Measurements from ENCODE around the gene ADAM8.

ADAM8 gene

GRCh38 chr10:133251388-133252222 lies 25.1 kb downstream of the ADAM8 start:
- DNase-seq (ENCODE audit: low read depth in 1 of 2, low spot score in 1 of 2): no peak

- DNase-seq (ENCODE audit: low read depth in 1 of 2, low spot score in 1 of 2): no peak
Observed at GRCh38 chr10:133249975-133250754, 26.5 kb downstream of the ADAM8 start.

- no peak for DNase-seq (ENCODE audit: low read depth in 1 of 2, low spot score in 1 of 2)
Observed at GRCh38 chr10:133249094-133249780, 27.4 kb downstream of the ADAM8 start.

GRCh38 chr10:133248334-133248715 lies 28.3 kb downstream of the ADAM8 start:
- DNase-seq (ENCODE audit: low read depth in 1 of 2, low spot score in 1 of 2): no peak

GRCh38 chr10:133247681-133248333 lies 28.9 kb downstream of the ADAM8 start:
- no peak for DNase-seq (ENCODE audit: low read depth in 1 of 2, low spot score in 1 of 2)

- no peak for DNase-seq (ENCODE audit: low read depth in 1 of 2, low spot score in 1 of 2)
Observed at GRCh38 chr10:133246236-133246626, 30.4 kb downstream of the ADAM8 start.

GRCh38 chr10:133245439-133246235 lies 31.0 kb downstream of the ADAM8 start:
- DNase-seq (ENCODE audit: low read depth in 1 of 2, low spot score in 1 of 2): no peak

GRCh38 chr10:133243593-133243992 lies 33.1 kb downstream of the ADAM8 start:
- no peak for DNase-seq (ENCODE audit: low read depth in 1 of 2, low spot score in 1 of 2)

- DNase-seq (ENCODE audit: low read depth in 1 of 2, low spot score in 1 of 2): no peak
Observed at GRCh38 chr10:133242611-133243356, 33.9 kb downstream of the ADAM8 start.

GRCh38 chr10:133241501-133242205 lies 35.0 kb downstream of the ADAM8 start:
- DNase-seq (ENCODE audit: low read depth in 1 of 2, low spot score in 1 of 2): no peak

- DNase-seq (ENCODE audit: low read depth in 1 of 2, low spot score in 1 of 2): no peak
Observed at GRCh38 chr10:133239990-133240389, 36.7 kb downstream of the ADAM8 start.

- DNase-seq (ENCODE audit: low read depth in 1 of 2, low spot score in 1 of 2): no peak
Observed at GRCh38 chr10:133238466-133238804, 38.2 kb downstream of the ADAM8 start.

- no peak for DNase-seq (ENCODE audit: low read depth in 1 of 2, low spot score in 1 of 2)
Observed at GRCh38 chr10:133237588-133238465, 38.8 kb downstream of the ADAM8 start, which contains the start of gene VENTX. TSS of gene VENTX (plus strand) at chr10:133237855. CDS start at chr10:133237915, 60 bp downstream.

GRCh38 chr10:133237241-133237587 lies 39.5 kb downstream of the ADAM8 start:
- DNase-seq (ENCODE audit: low read depth in 1 of 2, low spot score in 1 of 2): no peak

GRCh38 chr10:133236401-133237240 lies 40.0 kb downstream of the ADAM8 start:
- no peak for DNase-seq (ENCODE audit: low read depth in 1 of 2, low spot score in 1 of 2)

- DNase-seq (ENCODE audit: low read depth in 1 of 2, low spot score in 1 of 2): no peak
Observed at GRCh38 chr10:133235932-133236331, 40.7 kb downstream of the ADAM8 start.

- no peak for DNase-seq (ENCODE audit: low read depth in 1 of 2, low spot score in 1 of 2)
Observed at GRCh38 chr10:133235265-133235855, 41.3 kb downstream of the ADAM8 start.

Data from stimulated activated CD4-positive, alpha-beta T cell treated with anti-CD3 and anti-CD28 coated beads, Interleukin-15, amount 100 ng/mL, for 1 hour (primary cell).